CD4-positive, alpha-beta memory T cell (primary cell): ENCODE data around the gene HSF2. TPM values are rescaled to one million over a fixed set of nuclear protein-coding genes. Genes with fewer than 3 reads are reported as not detected.

Source experiments
- CTCF ChIA-PET: fragments of 350-600 bp; sonication (Branson Sonifier 250); formaldehyde crosslinking; loops from one replicate; lab custom pipeline; 2021; ENCODE audit warnings: inconsistent platforms; ENCODE audit not compliant: partially characterized antibody; lab: Charles Lee
- POLR2A ChIA-PET: fragments of 350-600 bp; sonication (Branson Sonifier 250); formaldehyde crosslinking; loops from one replicate; lab custom pipeline; 2021; ENCODE audit not compliant: partially characterized antibody; lab: Charles Lee
- DNase-seq, 5 donors: peaks; one replicate each; pipeline versions ENCODE4 v3.0.0 to v3.0.0-alpha.2; 2020 to 2022; ENCODE audit warnings: mixed read lengths in 1 of 5
- H3K27ac ChIP-seq: one replicate; pipeline ENCODE4 v1.7.0; 2013; ENCODE audit warnings: low read depth, low read length
- H3K27me3 ChIP-seq: 2 replicates; pipeline ENCODE4 v1.7.0; 2013; ENCODE audit warnings: mild to moderate bottlenecking, low read length, moderate library complexity; ENCODE audit not compliant: insufficient read depth
- H3K36me3 ChIP-seq: 2 replicates; pipeline ENCODE4 v1.7.0; 2013; ENCODE audit warnings: mild to moderate bottlenecking, low read length, moderate library complexity; ENCODE audit not compliant: insufficient read depth
- H3K4me1 ChIP-seq: 2 replicates; pipeline ENCODE4 v1.7.0; 2013; ENCODE audit warnings: mild to moderate bottlenecking, low read length, moderate library complexity; ENCODE audit not compliant: insufficient read depth
- H3K4me3 ChIP-seq, 2 donors: one replicate each; pipeline ENCODE4 v1.7.0; 2013; ENCODE audit warnings: low read length in 2 of 2, mild to moderate bottlenecking in 1 of 2
- H3K9me3 ChIP-seq, 2 donors: one replicate each; pipeline ENCODE4 v1.7.0; 2013; ENCODE audit warnings: low read length in 2 of 2, control low read depth in 1 of 2; ENCODE audit not compliant: control insufficient read depth in 1 of 2
- H3K27ac Mint-ChIP-seq, 7 donors: one replicate each; pipeline ENCODE4 v1.8.0; 2020 to 2021; ENCODE audit warnings: mixed read lengths in 7 of 7, mild to moderate bottlenecking in 6 of 7, inconsistent platforms in 3 of 7, moderate library complexity in 3 of 7
- H3K27me3 Mint-ChIP-seq, 2 donors: one replicate each; pipeline ENCODE4 v1.8.0; 2020 to 2021; ENCODE audit warnings: mixed read lengths in 2 of 2
- H3K36me3 Mint-ChIP-seq, 2 donors: one replicate each; pipeline ENCODE4 v1.8.0; 2020 to 2021; ENCODE audit warnings: mixed read lengths in 2 of 2, inconsistent platforms in 1 of 2, mild to moderate bottlenecking in 1 of 2
- H3K4me1 Mint-ChIP-seq, 4 donors: one replicate each; pipeline ENCODE4 v1.8.0; 2020 to 2021; ENCODE audit warnings: mixed read lengths in 4 of 4, mild to moderate bottlenecking in 1 of 4
- H3K4me3 Mint-ChIP-seq, 8 donors: one replicate each; pipeline ENCODE4 v1.8.0; 2020 to 2021; ENCODE audit warnings: mixed read lengths in 8 of 8, mild to moderate bottlenecking in 7 of 8, moderate library complexity in 6 of 8, inconsistent platforms in 3 of 8
- H3K9me3 Mint-ChIP-seq, 8 donors: one replicate each; pipeline ENCODE4 v1.8.0; 2020 to 2021; ENCODE audit warnings: mixed read lengths in 8 of 8, mild to moderate bottlenecking in 5 of 8, inconsistent platforms in 3 of 8, moderate library complexity in 1 of 8
- intact Hi-C: fragments of 100-400 bp; cut with micrococcal nuclease; formaldehyde crosslinking; loops from one replicate; pipeline ENCODE4 v1.15.1; 2023
- polyA plus RNA-seq, 2 donors: library from polyadenylated mRNA; unstranded; fragments of 300-500 nt; fragmentation: Illumina TruSeq; gene quantifications; one replicate each; pipeline ENCODE4 v1.2.3, GENCODE V29; 2021
- total RNA-seq, 2 experiments: library from RNA; stranded (reverse); gene quantifications; one replicate each; pipeline ENCODE4 v1.2.3, GENCODE V29; 2021

HSF2 gene
- total and polyA plus RNA-seq, 4 experiments from 2014 or later = 15.7 to 20.7 (median 16.6) TPM

DNA sequence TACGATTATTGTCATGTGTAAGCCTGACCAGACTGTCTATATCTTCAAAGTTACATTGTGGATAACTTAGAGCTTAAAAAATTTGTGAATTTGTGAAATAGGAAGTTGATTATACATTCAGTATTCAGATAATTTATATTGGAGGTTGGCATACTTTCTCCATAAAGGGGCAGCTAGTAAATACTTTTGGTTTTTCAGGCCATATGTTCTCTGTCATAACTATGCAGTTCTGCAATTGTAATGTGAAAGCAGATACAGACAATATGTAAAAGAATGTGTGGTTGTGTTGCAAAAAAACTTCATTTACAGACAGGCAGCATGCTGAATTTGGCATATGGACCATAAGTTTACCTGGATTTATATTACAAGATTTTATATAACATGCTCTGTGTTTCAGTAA, 29.3 kb downstream of the HSF2 start:
- Mint-ChIP-seq H3K9me3 (no peaks in the 10 kb centered on the region), H3K27ac (no peak overlapping the region), H3K4me3 (no peak overlapping the region), H3K27me3 (no peaks in the 10 kb centered on the region), H3K4me1 (peaks cover 2 to 6% (median 4%) of the 10 kb centered on the region in 4 donors), H3K36me3 (peaks cover 53 to 74% of the 10 kb centered on the region in 2 donors)
- Histone ChIP-seq H3K27ac (no peak overlapping the region), H3K36me3 (peaks cover 33% of the 10 kb centered on the region), H3K9me3 (no peaks in the 10 kb centered on the region), H3K27me3 (no peaks in the 10 kb centered on the region), H3K4me3 (no peak overlapping the region), H3K4me1 (no peaks in the 10 kb centered on the region)
- DNase-seq = no peak
- CTCF ChIA-PET = no interaction called here
- POLR2A ChIA-PET = no interaction called here
- intact Hi-C loops = no loop called here

DNA sequence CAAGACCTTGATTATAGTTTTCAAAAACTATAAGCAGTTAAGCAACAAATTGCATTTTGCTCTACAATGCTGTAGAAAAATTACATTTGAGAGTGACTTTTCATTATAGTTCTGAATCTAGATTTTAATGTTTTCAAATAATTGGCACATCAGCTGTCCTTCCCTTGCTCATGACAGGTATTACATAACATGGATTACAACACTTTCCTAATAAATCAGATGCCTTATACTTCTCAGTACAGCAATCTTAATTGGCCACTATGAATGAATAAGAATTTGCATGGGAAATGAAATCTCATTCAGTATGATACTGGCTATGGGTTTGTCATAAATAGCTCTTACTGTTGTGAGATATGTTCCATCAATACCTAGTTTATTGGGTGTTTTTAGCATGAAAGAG, 29.9 kb downstream of the HSF2 start:
- ChIA-PET POLR2A (no interaction called here), CTCF (no interaction called here)
- Histone ChIP-seq H3K36me3 (peaks cover 33% of the 10 kb centered on the region), H3K9me3 (no peaks in the 10 kb centered on the region), H3K4me1 (no peaks in the 10 kb centered on the region), H3K27me3 (no peaks in the 10 kb centered on the region), H3K27ac (no peak overlapping the region), H3K4me3 (no peak overlapping the region)
- Mint-ChIP-seq H3K36me3 (peaks cover 53 to 73% of the 10 kb centered on the region in 2 donors), H3K9me3 (no peaks in the 10 kb centered on the region), H3K4me3 (no peak overlapping the region), H3K4me1 (peaks cover 2 to 6% (median 4%) of the 10 kb centered on the region in 4 donors), H3K27me3 (no peaks in the 10 kb centered on the region), H3K27ac (peak overlapping the region in 1 of 7 donors; percentile 55)
- intact Hi-C loops = no loop called here
- DNase-seq = no peak

DNA sequence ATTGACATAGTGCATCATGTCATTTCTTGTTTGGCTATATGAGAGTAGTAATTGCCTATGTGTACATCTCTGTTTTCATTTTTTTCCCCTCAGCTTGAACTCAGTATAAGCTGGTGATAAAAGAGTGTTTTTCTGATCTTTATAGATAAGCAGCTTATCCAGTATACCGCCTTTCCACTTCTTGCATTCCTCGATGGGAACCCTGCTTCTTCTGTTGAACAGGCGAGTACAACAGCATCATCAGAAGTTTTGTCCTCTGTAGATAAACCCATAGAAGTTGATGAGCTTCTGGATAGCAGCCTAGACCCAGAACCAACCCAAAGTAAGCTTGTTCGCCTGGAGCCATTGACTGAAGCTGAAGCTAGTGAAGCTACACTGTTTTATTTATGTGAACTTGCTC, 32.3 kb downstream of the HSF2 start:
- Histone ChIP-seq H3K27me3 (no peaks in the 10 kb centered on the region), H3K4me1 (no peaks in the 10 kb centered on the region), H3K9me3 (no peaks in the 10 kb centered on the region), H3K27ac (no peak overlapping the region), H3K36me3 (peaks cover 21% of the 10 kb centered on the region), H3K4me3 (no peak overlapping the region)
- H3K4me1 Mint-ChIP-seq = peaks cover 2 to 8% (median 5%) of the 10 kb centered on the region in 4 donors
- no peak for DNase-seq
- ChIA-PET POLR2A (interaction anchor here (1.1 kb wide), 2 partner anchors 8 to 11 kb away, joined by 3 read pairs; no protein-coding TSS in a partner anchor), CTCF (interaction anchor here (1.0 kb wide), 1 partner anchor 50 kb away, joined by 3 read pairs; no protein-coding TSS in a partner anchor)
- no peaks in the 10 kb centered on the region for H3K27me3 Mint-ChIP-seq
- H3K4me3 Mint-ChIP-seq = no peak overlapping the region
- H3K27ac Mint-ChIP-seq = peak overlapping the region in 3 of 7 donors; percentile 1 to 42 (median 36)
- H3K9me3 Mint-ChIP-seq = no peaks in the 10 kb centered on the region
- H3K36me3 Mint-ChIP-seq = peaks cover 46 to 62% of the 10 kb centered on the region in 2 donors
- intact Hi-C loops = loop anchor here (5.0 kb wide), 1 partner anchor 49 kb away; no protein-coding TSS in a partner anchor

DNA sequence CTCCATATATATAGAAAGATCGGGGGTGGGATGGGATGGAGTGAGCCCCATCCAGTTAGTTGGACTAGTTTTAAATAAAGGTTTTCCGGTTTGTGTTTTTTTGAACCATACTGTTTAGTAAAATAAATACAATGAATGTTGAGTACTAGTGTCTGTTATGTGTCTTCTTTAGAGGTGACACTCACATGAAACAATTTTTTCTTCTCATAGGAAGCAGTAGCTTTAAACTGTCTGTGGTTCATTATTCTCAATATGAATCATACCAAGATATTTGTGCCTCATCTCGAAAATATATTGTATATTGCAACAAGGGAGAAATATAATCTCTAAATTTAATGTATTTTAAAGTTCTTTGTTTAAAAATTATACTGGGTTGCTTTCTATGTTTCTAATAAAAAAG, 33.4 kb downstream of the HSF2 start:
- ChIA-PET POLR2A (no interaction called here), CTCF (interaction anchor here (1.0 kb wide), 1 partner anchor 51 kb away, joined by 3 read pairs; no protein-coding TSS in a partner anchor)
- Mint-ChIP-seq H3K4me1 (peaks cover 2 to 8% (median 5%) of the 10 kb centered on the region in 4 donors), H3K36me3 (peaks cover 49 to 66% of the 10 kb centered on the region in 2 donors), H3K4me3 (no peak overlapping the region), H3K27me3 (no peaks in the 10 kb centered on the region), H3K27ac (peak overlapping the region in 4 of 7 donors; percentile 18 to 60 (median 36)), H3K9me3 (no peaks in the 10 kb centered on the region)
- DNase-seq = no peak
- no peak overlapping the region for H3K27ac ChIP-seq
- H3K36me3 ChIP-seq = peaks cover 18% of the 10 kb centered on the region
- intact Hi-C loops = loop anchor here (5.0 kb wide), 1 partner anchor 51 kb away; no protein-coding TSS in a partner anchor
- H3K9me3 ChIP-seq = no peaks in the 10 kb centered on the region
- no peak overlapping the region for H3K4me3 ChIP-seq
- H3K4me1 ChIP-seq = no peaks in the 10 kb centered on the region
- H3K27me3 ChIP-seq = no peaks in the 10 kb centered on the region

DNA sequence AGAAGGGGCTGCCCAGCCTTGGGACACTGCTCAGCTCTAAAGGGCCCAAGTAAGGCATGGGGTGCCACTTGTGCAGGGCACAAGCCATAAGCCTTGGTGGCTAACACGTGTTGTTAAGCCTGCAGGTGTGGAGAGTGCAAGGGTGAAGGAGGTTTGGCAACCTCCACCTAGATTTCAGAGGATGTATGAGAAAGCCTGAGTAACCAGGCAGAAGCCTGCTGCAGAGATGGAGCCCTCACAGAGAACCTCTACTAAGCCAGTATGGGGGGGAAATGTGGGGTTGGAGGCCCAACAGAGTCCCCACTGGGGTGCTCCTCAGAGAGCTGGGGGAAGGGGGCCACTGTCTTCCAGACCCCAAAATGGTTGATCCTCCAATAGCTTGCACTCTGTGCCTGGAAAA, 39.5 kb downstream of the HSF2 start:
- no peak overlapping the region for H3K27ac ChIP-seq
- DNase-seq = no peak
- H3K9me3 ChIP-seq = peaks cover 0 to 5% of the 10 kb centered on the region in 2 donors
- intact Hi-C loops = no loop called here
- H3K4me1 ChIP-seq = no peaks in the 10 kb centered on the region
- Mint-ChIP-seq H3K36me3 (peaks cover 69 to 76% of the 10 kb centered on the region in 2 donors), H3K9me3 (peaks cover 8 to 27% (median 13%) of the 10 kb centered on the region in 8 donors), H3K27ac (peak overlapping the region in 4 of 7 donors; percentile 8 to 89 (median 44)), H3K27me3 (no peaks in the 10 kb centered on the region), H3K4me3 (no peak overlapping the region), H3K4me1 (peaks cover 0 to 11% (median 2%) of the 10 kb centered on the region in 4 donors)
- no peaks in the 10 kb centered on the region for H3K27me3 ChIP-seq
- ChIA-PET CTCF (no interaction called here), POLR2A (interaction anchor here (1.2 kb wide), 1 partner anchor 13 kb away, joined by 3 read pairs; no protein-coding TSS in a partner anchor)
- H3K4me3 ChIP-seq = no peak overlapping the region
- peaks cover 30% of the 10 kb centered on the region for H3K36me3 ChIP-seq

DNA sequence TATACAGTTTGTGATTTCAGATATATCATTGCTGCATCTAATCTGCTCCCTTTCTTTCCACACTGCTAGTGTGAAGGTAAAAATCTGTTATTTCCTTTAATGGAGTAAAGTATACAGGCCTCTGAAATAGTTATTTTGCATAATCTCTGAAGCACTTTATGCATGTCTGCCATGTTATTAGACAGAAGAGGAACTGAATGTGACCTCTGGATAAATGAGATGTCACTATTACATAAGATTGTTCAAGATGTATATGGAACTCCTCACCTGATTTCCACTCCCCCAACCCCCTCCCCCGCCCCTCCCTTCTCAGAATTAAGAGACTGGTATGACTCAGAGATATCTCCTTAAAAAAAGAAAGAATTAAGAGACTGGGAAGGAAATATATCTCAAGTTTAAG, 45.8 kb downstream of the HSF2 start:
- Mint-ChIP-seq H3K4me3 (no peak overlapping the region), H3K4me1 (peaks cover 9 to 25% (median 14%) of the 10 kb centered on the region in 4 donors), H3K36me3 (peaks cover 51 to 83% of the 10 kb centered on the region in 2 donors), H3K27ac (no peak overlapping the region), H3K9me3 (peaks cover 0 to 6% (median 3%) of the 10 kb centered on the region in 8 donors), H3K27me3 (no peaks in the 10 kb centered on the region)
- ChIA-PET POLR2A (no interaction called here), CTCF (no interaction called here)
- Histone ChIP-seq H3K9me3 (no peaks in the 10 kb centered on the region), H3K4me3 (no peak overlapping the region), H3K4me1 (no peaks in the 10 kb centered on the region), H3K36me3 (peaks cover 46% of the 10 kb centered on the region), H3K27me3 (no peaks in the 10 kb centered on the region), H3K27ac (no peak overlapping the region)
- DNase-seq = no peak
- intact Hi-C loops = no loop called here

DNA sequence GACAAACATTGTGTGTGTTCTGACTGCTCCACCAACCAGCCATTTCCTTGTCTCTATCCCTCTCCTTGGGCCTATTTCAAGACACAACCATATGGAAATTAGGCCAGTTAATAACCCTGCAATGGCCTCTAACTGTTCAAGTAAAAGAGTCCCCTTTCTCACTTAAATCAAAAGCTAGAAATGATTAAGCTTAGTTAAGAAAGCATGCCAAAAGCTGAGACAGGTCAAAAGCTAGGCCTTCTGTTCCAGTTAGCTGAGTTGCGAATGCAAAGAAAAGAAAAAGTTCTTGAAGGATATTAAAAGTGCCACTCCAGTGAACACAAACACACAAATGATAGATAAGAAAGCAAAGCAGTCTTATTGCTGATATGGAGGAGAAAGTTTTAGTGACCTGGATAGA, 49.6 kb downstream of the HSF2 start:
- H3K27me3 ChIP-seq = no peaks in the 10 kb centered on the region
- no peaks in the 10 kb centered on the region for H3K9me3 ChIP-seq
- CTCF ChIA-PET = no interaction called here
- no peak overlapping the region for H3K27ac ChIP-seq
- H3K4me3 ChIP-seq = no peak overlapping the region
- H3K9me3 Mint-ChIP-seq = no peaks in the 10 kb centered on the region
- no peak overlapping the region for H3K4me3 Mint-ChIP-seq
- POLR2A ChIA-PET = no interaction called here
- H3K4me1 ChIP-seq = no peaks in the 10 kb centered on the region
- peak overlapping the region in 3 of 7 donors; percentile 42 to 88 (median 69) for H3K27ac Mint-ChIP-seq
- H3K4me1 Mint-ChIP-seq = peaks cover 13 to 25% (median 21%) of the 10 kb centered on the region in 4 donors
- intact Hi-C loops = no loop called here
- peaks cover 56 to 85% of the 10 kb centered on the region in 2 donors for H3K36me3 Mint-ChIP-seq
- H3K27me3 Mint-ChIP-seq = no peaks in the 10 kb centered on the region
- peaks cover 75% of the 10 kb centered on the region for H3K36me3 ChIP-seq
- DNase-seq = no peak
